ENCODE measurements around the gene INSC.
A peak's percentile ranks its signal among the peaks of the same experiment; 100 is the strongest.
"Not testable (repeated sequence)": the region's sequence is repeated elsewhere in the genome, so short reads cannot be mapped to it uniquely, and the experiment has no call there.

The INSC gene

GRCh38 chr11:15114501-15115475, at the start of gene INSC:
Gene INSC (plus strand): TSS chr11:15114923. CDS start chr11:15149175, 34,252 bp downstream.
- no peak for DNase-seq

- DNase-seq, result not testable (repeated sequence)
Measured at GRCh38 chr11:15069751-15070150, 45.0 kb upstream of the INSC start.

GRCh38 chr11:15071556-15072255, 43.0 kb upstream of the INSC start:
- no peak for DNase-seq

- no peak for DNase-seq
Measured at GRCh38 chr11:15072551-15073143, 42.1 kb upstream of the INSC start.

GRCh38 chr11:15073361-15074205, 41.1 kb upstream of the INSC start, which contains the start of gene CALCB:
Gene CALCB (plus strand): TSS chr11:15073593. CDS start chr11:15074719, 1,126 bp downstream.
- DNase-seq, result no peak

- DNase-seq, result peak; percentile 72
Measured at GRCh38 chr11:15074206-15075161, 40.2 kb upstream of the INSC start.

GRCh38 chr11:15075162-15075526, 39.6 kb upstream of the INSC start:
- no peak for DNase-seq

- no peak for DNase-seq
Measured at GRCh38 chr11:15091175-15091574, 23.5 kb upstream of the INSC start.

- DNase-seq, result no peak
Measured at GRCh38 chr11:15091625-15092024, 23.1 kb upstream of the INSC start.

- no peak for DNase-seq
Measured at GRCh38 chr11:15093432-15093831, 21.3 kb upstream of the INSC start.

- no peak for DNase-seq
Measured at GRCh38 chr11:15095736-15096228, 18.9 kb upstream of the INSC start.

- DNase-seq, result no peak
Measured at GRCh38 chr11:15097411-15097810, 17.3 kb upstream of the INSC start.

- DNase-seq, result no peak
Measured at GRCh38 chr11:15099267-15099666, 15.5 kb upstream of the INSC start.

- DNase-seq, result peak; percentile 27
Measured at GRCh38 chr11:15101072-15101709, 13.5 kb upstream of the INSC start.

GRCh38 chr11:15104166-15104565, 10.6 kb upstream of the INSC start:
- no peak for DNase-seq

GRCh38 chr11:15106201-15106965, 8.3 kb upstream of the INSC start:
- no peak for DNase-seq

- no peak for DNase-seq
Measured at GRCh38 chr11:15107730-15108515, 6.8 kb upstream of the INSC start.

- no peak for DNase-seq
Measured at GRCh38 chr11:15108592-15109130, 6.1 kb upstream of the INSC start.

GRCh38 chr11:15109602-15110001, 5.1 kb upstream of the INSC start:
- DNase-seq, result no peak

Data from activated CD4-positive, alpha-beta T cell treated with anti-CD3 and anti-CD28 coated beads for 1 hour (primary cell).